Measurements from ENCODE around the gene PQBP1. TPM values are rescaled to one million over a fixed set of nuclear protein-coding genes. Genes with fewer than 3 reads are reported as not detected.

The PQBP1 gene
- total and polyA plus RNA-seq, 2 donors (not counting 3 experiments of a cell fraction or from before 2014, with no cell fraction given), result 86.3 to 86.8 TPM

DNA sequence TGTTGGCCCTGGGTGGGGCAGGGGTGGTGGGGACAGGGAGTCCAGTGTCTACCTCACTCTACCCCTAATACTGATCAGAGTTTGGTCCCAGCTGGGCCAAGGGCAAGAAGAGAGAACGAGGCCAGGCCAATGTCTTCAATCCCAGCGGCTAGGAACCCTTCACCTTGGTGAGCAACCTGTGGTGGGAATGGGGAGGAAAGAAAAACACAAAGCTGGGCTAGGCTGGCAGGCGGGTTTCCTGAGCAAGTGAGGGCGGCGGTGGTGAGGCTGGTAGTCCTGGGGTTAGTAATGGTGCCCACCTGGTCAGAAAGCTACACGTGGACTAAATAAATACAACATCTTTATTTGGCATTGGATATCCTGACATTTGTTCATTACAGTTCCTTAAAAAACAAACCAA, 5.6 kb downstream of the PQBP1 start:
- H3K4me3 ChIP-seq (replicated peaks in 1 of 3; ENCODE audit: insufficient read depth in 1 of 3, low read depth in 1 of 3, low read length in 3 of 3), result no peak overlapping the region
- H3K27ac ChIP-seq (ENCODE audit: insufficient read depth, low read depth, low read length), result no peak overlapping the region
- peaks cover 3% of the 10 kb centered on the region for H3K4me1 ChIP-seq (ENCODE audit: control insufficient read depth, extremely low read depth, insufficient read depth, low read length)
- H3K9me1 ChIP-seq (replicated peaks; ENCODE audit: control insufficient read depth, extremely low read depth, insufficient read depth, low read length), result no peaks in the 10 kb centered on the region
- no TSS peak for BruUV-seq (replicated peaks)
- FAIRE-seq (no peak), DNase-seq (ENCODE audit: low read depth, low spot score) (no peak)
- intact Hi-C loops (cut with micrococcal nuclease), result no loop called here
- no peak overlapping the region for H2AFZ ChIP-seq (ENCODE audit: low read depth, low read length)
- ChIA-PET POLR2A (no interaction called here), CTCF (interaction anchor here (1.2 kb wide), 1 partner anchor 255 kb away, joined by 3 read pairs; no protein-coding TSS in a partner anchor)
- peaks cover 0 to 10% of the 10 kb centered on the region in 2 experiments for H3K36me3 ChIP-seq (ENCODE audit: control insufficient read depth in 2 of 2, extremely low read depth in 1 of 2, insufficient read depth in 2 of 2, low read length in 2 of 2)
- no peak overlapping the region for H3K9ac ChIP-seq (replicated peaks; ENCODE audit: extremely low read depth, insufficient read depth, low read length)
- no peaks in the 10 kb centered on the region for H3K9me3 ChIP-seq (replicated peaks; ENCODE audit: control insufficient read depth, insufficient read depth, low read length)
- dilution Hi-C loops (cut with MboI; ENCODE audit: extremely low pct_ligation_motif_present, low sequenced_read_pairs), result no loop called here
- H3K4me2 ChIP-seq (ENCODE audit: insufficient read depth, low read length), result no peak overlapping the region
- H4K20me1 ChIP-seq (replicated peaks; ENCODE audit: control insufficient read depth, extremely low read depth, insufficient read depth, low read length), result no peaks in the 10 kb centered on the region
- H3K79me2 ChIP-seq (ENCODE audit: control insufficient read depth, insufficient read depth, low read length), result peaks cover 10% of the 10 kb centered on the region
- no peaks in the 10 kb centered on the region for H3K27me3 ChIP-seq (ENCODE audit: control insufficient read depth in 2 of 2, insufficient read depth in 2 of 2, low read length in 2 of 2)
- TF ChIP-seq POLR2A (IDR thresholded peaks at IDR 0.05; ENCODE audit: low read depth, low read length) (no peak), JUN (IDR thresholded peaks at IDR 0.05; ENCODE audit: borderline replicate concordance, insufficient read depth, insufficient read length, low read depth) (no peak), EZH2 (IDR thresholded peaks at IDR 0.05; ENCODE audit: borderline replicate concordance, low read depth, low read length, severe bottlenecking) (no peak), MYC (IDR thresholded peaks at IDR 0.05; ENCODE audit: low read depth, low read length) (no peak), GATA2 (IDR thresholded peaks at IDR 0.05; ENCODE audit: insufficient read depth, insufficient read length, low read depth, low read length) (no peak), POLR2AphosphoS5 (IDR thresholded peaks at IDR 0.05; ENCODE audit: insufficient read depth, low read depth, low read length) (no peak), FOS (IDR thresholded peaks at IDR 0.05; ENCODE audit: borderline replicate concordance, insufficient read depth, low read length) (no peak)
- TF ChIP-seq, protein P1, sequence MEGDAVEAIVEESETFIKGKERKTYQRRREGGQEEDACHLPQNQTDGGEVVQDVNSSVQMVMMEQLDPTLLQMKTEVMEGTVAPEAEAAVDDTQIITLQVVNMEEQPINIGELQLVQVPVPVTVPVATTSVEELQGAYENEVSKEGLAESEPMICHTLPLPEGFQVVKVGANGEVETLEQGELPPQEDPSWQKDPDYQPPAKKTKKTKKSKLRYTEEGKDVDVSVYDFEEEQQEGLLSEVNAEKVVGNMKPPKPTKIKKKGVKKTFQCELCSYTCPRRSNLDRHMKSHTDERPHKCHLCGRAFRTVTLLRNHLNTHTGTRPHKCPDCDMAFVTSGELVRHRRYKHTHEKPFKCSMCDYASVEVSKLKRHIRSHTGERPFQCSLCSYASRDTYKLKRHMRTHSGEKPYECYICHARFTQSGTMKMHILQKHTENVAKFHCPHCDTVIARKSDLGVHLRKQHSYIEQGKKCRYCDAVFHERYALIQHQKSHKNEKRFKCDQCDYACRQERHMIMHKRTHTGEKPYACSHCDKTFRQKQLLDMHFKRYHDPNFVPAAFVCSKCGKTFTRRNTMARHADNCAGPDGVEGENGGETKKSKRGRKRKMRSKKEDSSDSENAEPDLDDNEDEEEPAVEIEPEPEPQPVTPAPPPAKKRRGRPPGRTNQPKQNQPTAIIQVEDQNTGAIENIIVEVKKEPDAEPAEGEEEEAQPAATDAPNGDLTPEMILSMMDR (IDR thresholded peaks at IDR 0.05; ENCODE audit: extremely low read depth in 1 of 2, insufficient read depth in 1 of 2, low read depth in 1 of 2, low read length in 2 of 2), result no peak
- TF ChIP-seq, protein P2, sequence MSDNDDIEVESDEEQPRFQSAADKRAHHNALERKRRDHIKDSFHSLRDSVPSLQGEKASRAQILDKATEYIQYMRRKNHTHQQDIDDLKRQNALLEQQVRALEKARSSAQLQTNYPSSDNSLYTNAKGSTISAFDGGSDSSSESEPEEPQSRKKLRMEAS (IDR thresholded peaks at IDR 0.05; ENCODE audit: insufficient read depth, insufficient read length), result no peak

All from endothelial cell of umbilical vein (primary cell).